Keratinocyte (primary cell): ENCODE data around the gene FAM153A. TPM values are rescaled to one million over a fixed set of nuclear protein-coding genes. Genes with fewer than 3 reads are reported as not detected.
"Not testable (repeated sequence)": the region's sequence is repeated elsewhere in the genome, so short reads cannot be mapped to it uniquely, and the experiment has no call there.

Experiments
- DNase-seq: peaks from one replicate; pipeline ENCODE4 v3.0.0-alpha.2; 2011; ENCODE audit warnings: low read depth, missing footprints, low spot score
- FAIRE-seq: peaks from 2 replicates; lab custom pipeline; 2011; peaks lifted over from hg19 to GRCh38; lab: Jason Lieb, UNC
- H2AFZ ChIP-seq: 2 replicates; pipeline ENCODE4 v1.6.0; 2012; ENCODE audit warnings: low read length, control low read depth, inconsistent platforms; ENCODE audit not compliant: control insufficient read depth
- H3K27ac ChIP-seq: 2 replicates; pipeline ENCODE4 v1.5.1; 2011; ENCODE audit warnings: low read length; ENCODE audit not compliant: control insufficient read depth, insufficient read depth
- H3K27me3 ChIP-seq: 3 replicates; pipeline ENCODE4 v1.6.0; 2011; ENCODE audit warnings: low read length; ENCODE audit not compliant: control insufficient read depth, insufficient read depth; ENCODE audit errors: extremely low read depth
- H3K36me3 ChIP-seq, 2 experiments: 2 replicates in 1 of 2; 3 replicates in 1 of 2; pipeline ENCODE4 v1.5.1; 2011; ENCODE audit warnings: low read length in 2 of 2, mild to moderate bottlenecking in 1 of 2; ENCODE audit not compliant: control insufficient read depth in 2 of 2, insufficient read depth in 2 of 2; ENCODE audit errors: extremely low read depth in 1 of 2
- H3K4me1 ChIP-seq: 3 replicates; pipeline ENCODE4 v1.5.1; 2011; ENCODE audit warnings: low read length; ENCODE audit not compliant: control insufficient read depth, insufficient read depth; ENCODE audit errors: extremely low read depth
- H3K4me2 ChIP-seq: 3 replicates; pipeline ENCODE4 v1.6.0; 2011; ENCODE audit warnings: low read depth, low read length; ENCODE audit not compliant: control insufficient read depth, insufficient read depth; ENCODE audit errors: extremely low read depth
- H3K4me3 ChIP-seq, 3 experiments: fragments of 200-600 bp in 1 of 3; sonication (generic) in 1 of 3; 2 replicates in 2 of 3; 3 replicates in 1 of 3; pipeline ENCODE4 v1.5.1; 2011 to 2016; ENCODE audit warnings: low read length in 3 of 3, mild to moderate bottlenecking in 3 of 3, control low read depth in 2 of 3, inconsistent platforms in 1 of 3, low read depth in 1 of 3, mixed read lengths in 1 of 3, mixed run types in 1 of 3, moderate library complexity in 1 of 3; ENCODE audit not compliant: control insufficient read depth in 2 of 3, insufficient read depth in 2 of 3; ENCODE audit errors: extremely low read depth in 1 of 3
- H3K79me2 ChIP-seq: 2 replicates; pipeline ENCODE4 v1.6.0; 2012; ENCODE audit warnings: low read length; ENCODE audit not compliant: control insufficient read depth, insufficient read depth
- H3K9ac ChIP-seq: 3 replicates; pipeline ENCODE4 v1.6.0; 2011; ENCODE audit warnings: low read length; ENCODE audit not compliant: control insufficient read depth, insufficient read depth; ENCODE audit errors: extremely low read depth
- H3K9me1 ChIP-seq: 3 replicates; pipeline ENCODE4 v1.6.0; 2011; ENCODE audit warnings: low read length; ENCODE audit not compliant: control insufficient read depth, insufficient read depth; ENCODE audit errors: extremely low read depth
- H3K9me3 ChIP-seq: 2 replicates; pipeline ENCODE4 v1.5.1; 2012; ENCODE audit warnings: low read depth, low read length; ENCODE audit not compliant: control insufficient read depth
- H4K20me1 ChIP-seq: 3 replicates; pipeline ENCODE4 v1.6.0; 2011; ENCODE audit warnings: low read length; ENCODE audit not compliant: control insufficient read depth, insufficient read depth; ENCODE audit errors: extremely low read depth
- dilution Hi-C: fragments of 300-500 bp; cut with MboI; formaldehyde crosslinking; loops from one replicate; pipeline ENCODE4 v1.7.0; 2020; ENCODE audit warnings: low sequenced_read_pairs; ENCODE audit not compliant: extremely low pct_ligation_motif_present
- polyA plus RNA-seq, 5 experiments: library from polyadenylated mRNA; depleted of rRNA in 3 of 5; stranded (reverse) in 3 of 5; stranded (forward) in 1 of 5; unstranded in 1 of 5; fragments of >200 nt; gene quantifications; 1 replicate in 1 of 5; 2 replicates in 3 of 5; 3 replicates in 1 of 5; pipeline versions ENCODE4 v1.2.1 to v1.2.3, GENCODE V29; 2011 to 2012; ENCODE audit warnings: missing spikeins in 2 of 5, low read depth in 1 of 5, low replicate concordance in 1 of 5

Gene FAM153A
- polyA plus RNA-seq, 1 donor (not counting 4 experiments of a cell fraction or from before 2014, with no cell fraction given), result 0.01 TPM

- H3K4me1 ChIP-seq, H3K9me3 ChIP-seq, H3K4me2 ChIP-seq, H3K27me3 ChIP-seq, H3K9ac ChIP-seq, FAIRE-seq, H4K20me1 ChIP-seq, H3K79me2 ChIP-seq, DNase-seq, dilution Hi-C loops, H3K4me3 ChIP-seq, H3K36me3 ChIP-seq, H3K9me1 ChIP-seq, H3K27ac ChIP-seq, H2AFZ ChIP-seq: not testable (repeated sequence)
Observed at GRCh38 chr5:177791649-177792048, 8.9 kb upstream of the FAM153A start.

- H3K4me3 ChIP-seq, H4K20me1 ChIP-seq, DNase-seq, H3K4me2 ChIP-seq, H3K9me3 ChIP-seq, H2AFZ ChIP-seq, H3K9ac ChIP-seq, dilution Hi-C loops, H3K9me1 ChIP-seq, H3K36me3 ChIP-seq, H3K4me1 ChIP-seq, H3K27me3 ChIP-seq, H3K27ac ChIP-seq, H3K79me2 ChIP-seq, FAIRE-seq: not testable (repeated sequence)
Observed at GRCh38 chr5:177782169-177782568, 530 bp downstream of the FAM153A start.

DNA sequence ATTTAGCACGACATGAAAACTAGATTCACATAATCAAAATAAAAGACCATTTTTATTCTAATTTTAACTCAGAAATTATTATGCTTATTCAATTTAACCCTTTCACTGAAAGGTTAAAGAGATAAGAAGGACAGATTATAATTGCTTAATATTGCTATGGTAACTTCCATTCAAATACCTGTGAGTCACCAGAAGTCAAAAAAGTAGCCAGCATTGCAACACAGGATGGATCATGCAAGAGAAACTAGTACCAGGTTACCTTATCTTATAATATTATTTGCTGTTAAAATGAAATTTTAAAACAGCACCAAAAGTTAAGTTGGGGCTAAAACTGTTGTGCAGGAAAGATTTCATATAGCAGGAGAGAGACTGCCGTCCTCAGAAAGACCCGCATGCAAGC, 11.5 kb downstream of the FAM153A start:
- H3K4me1 ChIP-seq, H4K20me1 ChIP-seq, dilution Hi-C loops, H3K4me2 ChIP-seq, H3K9me3 ChIP-seq, H3K4me3 ChIP-seq, H3K27ac ChIP-seq, H3K27me3 ChIP-seq, H3K36me3 ChIP-seq, H2AFZ ChIP-seq, FAIRE-seq, H3K9me1 ChIP-seq, DNase-seq, H3K79me2 ChIP-seq, H3K9ac ChIP-seq: not testable (repeated sequence)

- dilution Hi-C loops, H3K79me2 ChIP-seq, H4K20me1 ChIP-seq, H2AFZ ChIP-seq, H3K9me1 ChIP-seq, H3K36me3 ChIP-seq, H3K4me2 ChIP-seq, H3K9ac ChIP-seq, H3K4me3 ChIP-seq, H3K4me1 ChIP-seq, DNase-seq, FAIRE-seq, H3K27ac ChIP-seq, H3K27me3 ChIP-seq, H3K9me3 ChIP-seq: not testable (repeated sequence)
Observed at GRCh38 chr5:177770646-177771045, 12.1 kb downstream of the FAM153A start.

DNA sequence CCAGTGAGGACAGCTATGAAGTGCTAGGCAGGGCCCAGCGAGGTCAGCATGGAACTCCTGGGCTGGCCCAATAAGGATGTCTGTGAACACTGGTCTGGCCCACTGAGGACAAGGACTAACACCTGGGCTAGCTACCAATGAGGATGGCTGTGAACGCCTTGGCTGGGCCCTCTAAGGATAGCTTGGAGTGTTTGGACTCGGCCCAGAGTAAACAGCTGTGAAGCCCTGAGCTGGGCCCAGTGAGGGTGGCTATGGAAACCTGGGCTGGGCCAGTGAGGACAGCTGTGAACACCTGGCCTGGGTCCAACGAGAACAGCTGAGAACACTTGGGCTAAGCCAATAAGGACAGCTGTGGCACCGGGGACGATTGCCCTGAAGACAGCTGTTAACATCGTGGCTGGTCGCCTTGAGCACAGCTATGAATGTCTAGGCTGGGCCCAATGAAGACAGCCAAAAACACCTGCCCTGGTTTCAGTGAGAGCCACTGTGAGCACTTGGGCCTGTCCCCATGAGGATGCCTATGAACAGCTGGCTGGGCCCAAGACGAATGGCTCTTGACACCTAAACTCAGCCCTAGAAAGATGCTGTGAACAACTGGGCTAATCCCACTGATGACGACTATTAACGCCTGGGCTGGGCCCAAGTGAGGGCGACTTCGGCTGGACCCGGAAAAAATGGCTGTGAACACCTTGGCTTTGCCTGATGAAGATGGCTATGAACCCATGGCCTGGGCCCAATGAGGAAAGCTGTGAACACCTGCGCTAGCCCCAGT, 18.8 kb downstream of the FAM153A start:
- FAIRE-seq, dilution Hi-C loops: not testable (repeated sequence)

More for the DNA sequence above, 18.8 kb downstream of the FAM153A start:
- not testable (repeated sequence) for H3K4me2 ChIP-seq, H3K27ac ChIP-seq, H2AFZ ChIP-seq, H4K20me1 ChIP-seq, H3K4me3 ChIP-seq, H3K27me3 ChIP-seq, H3K36me3 ChIP-seq, H3K9ac ChIP-seq, H3K79me2 ChIP-seq, H3K4me1 ChIP-seq, H3K9me3 ChIP-seq, H3K9me1 ChIP-seq, DNase-seq
